GM12878 (cell line): Measurements from ENCODE around the gene INTU. TPM values are rescaled to one million over a fixed set of nuclear protein-coding genes. Genes with fewer than 3 reads are reported as not detected.

Source experiments
- ATAC-seq: fragments of 200-7000 bp; cut with Tn5 transposase; 3 replicates; pipeline ENCODE4 v1.9.1; 2020; ENCODE audit warnings: mild to moderate bottlenecking, moderate library complexity
- BruUV-seq: library from RNA; stranded (reverse); fragments of 400-500 nt; replicated peaks from 2 replicates; lab custom pipeline; 2021; lab: Mats Ljungman, UMichigan
- CTCF ChIA-PET: fragments of 300-600 bp; sonication (Branson Sonifier 250); formaldehyde crosslinking; extraction: SDS; loops from one replicate; lab custom pipeline; 2021; ENCODE audit warnings: inconsistent platforms; lab: Yijun Ruan, JAX
- POLR2A ChIA-PET: fragments of 350-600 bp; formaldehyde crosslinking; extraction: SDS; loops from one replicate; lab custom pipeline; 2021; ENCODE audit warnings: inconsistent platforms; lab: Charles Lee
- RAD21 ChIA-PET: fragments of 300-600 bp; sonication (Branson Sonifier 250); formaldehyde crosslinking; loops from one replicate; lab custom pipeline; 2023; ENCODE audit warnings: antibody characterized with exemption; ENCODE audit not compliant: unreplicated experiment; lab: Charles Lee
- SMC1A ChIA-PET: fragments of 300-600 bp; sonication (Branson Sonifier 250); formaldehyde crosslinking; loops from one replicate; lab custom pipeline; 2023; ENCODE audit not compliant: unreplicated experiment, uncharacterized antibody; lab: Charles Lee
- DNase-seq: peaks from one replicate; pipeline ENCODE4 v3.0.0-alpha.2; 2011; ENCODE audit warnings: low read depth, low spot score
- FAIRE-seq: peaks from 3 replicates; lab custom pipeline; 2011; peaks lifted over from hg19 to GRCh38; lab: Jason Lieb, UNC
- H2AFZ ChIP-seq: 2 replicates; pipeline ENCODE4 v1.6.0; 2011; ENCODE audit warnings: low read depth, low read length, control low read depth; ENCODE audit not compliant: control insufficient read depth
- H3K27ac ChIP-seq: 2 replicates; pipeline ENCODE4 v1.5.1; 2011; ENCODE audit warnings: control low read depth; ENCODE audit not compliant: control insufficient read depth, insufficient read depth
- H3K27me3 ChIP-seq, 2 experiments: replicated peaks in 1 of 2; 2 replicates each; pipeline versions ENCODE4 v1.6.0 to v1.6.1; 2011; ENCODE audit warnings: low read length in 1 of 2; ENCODE audit not compliant: control insufficient read depth in 2 of 2, insufficient read depth in 2 of 2
- H3K36me3 ChIP-seq, 2 experiments: 2 replicates each; pipeline ENCODE4 v1.5.1; 2011; ENCODE audit warnings: low read length in 1 of 2; ENCODE audit not compliant: control insufficient read depth in 2 of 2, insufficient read depth in 2 of 2
- H3K4me1 ChIP-seq: 2 replicates; pipeline ENCODE4 v1.6.1; 2011; ENCODE audit warnings: mild to moderate bottlenecking, low read length, moderate library complexity, mixed read lengths; ENCODE audit not compliant: control insufficient read depth, insufficient read depth
- H3K4me2 ChIP-seq: 2 replicates; pipeline ENCODE4 v1.6.0; 2011; ENCODE audit warnings: control low read depth; ENCODE audit not compliant: control insufficient read depth, insufficient read depth
- H3K4me3 ChIP-seq: fragments of 200-600 bp; sonication (generic); 2 replicates; pipeline ENCODE4 v1.5.1; 2016
- H3K79me2 ChIP-seq: 2 replicates; pipeline ENCODE4 v1.6.0; 2011; ENCODE audit warnings: low read length; ENCODE audit not compliant: control insufficient read depth, insufficient read depth
- H3K9ac ChIP-seq: 2 replicates; pipeline ENCODE4 v1.8.0; 2011; ENCODE audit warnings: low read length, control low read depth, mixed read lengths; ENCODE audit not compliant: control insufficient read depth, insufficient read depth
- H3K9me3 ChIP-seq: replicated peaks from 3 replicates; pipeline ENCODE4 v1.5.1; 2011; ENCODE audit warnings: mild to moderate bottlenecking, low read length; ENCODE audit not compliant: control insufficient read depth, insufficient read depth
- H4K20me1 ChIP-seq: 2 replicates; pipeline ENCODE4 v1.6.0; 2011; ENCODE audit not compliant: control insufficient read depth, insufficient read depth
- BHLHE40 ChIP-seq, 2 experiments: fragments of 450-650 bp in 1 of 2; IDR thresholded peaks; 2 replicates each; pipeline ENCODE4 v1.6.1; 2011 to 2017; ENCODE audit warnings: low read depth in 2 of 2, borderline replicate concordance in 1 of 2, improper control_type of control experiment in 1 of 2, low read length in 1 of 2, mild to moderate bottlenecking in 1 of 2
- BMI1 ChIP-seq: fragments of 450-650 bp; IDR thresholded peaks from 2 replicates; pipeline ENCODE4 v1.6.1; 2016; ENCODE audit warnings: mild to moderate bottlenecking, moderate library complexity, borderline replicate concordance
- CEBPZ ChIP-seq: fragments of 150-350 bp; IDR thresholded peaks from 2 replicates; pipeline ENCODE4 v1.6.1; 2016; ENCODE audit warnings: low read depth, low read length
- DPF2 ChIP-seq: fragments of 450-650 bp; IDR thresholded peaks from 2 replicates; pipeline ENCODE4 v1.6.1; 2017; ENCODE audit warnings: mild to moderate bottlenecking
- ETV6 ChIP-seq, 2 experiments: fragments of 450-650 bp in 1 of 2; IDR thresholded peaks in 1 of 2; conservative IDR thresholded peaks in 1 of 2; 2 replicates each; pipeline ENCODE4 v1.6.1; 2014; ENCODE audit warnings: antibody characterized with exemption in 1 of 2, borderline replicate concordance in 1 of 2, low read depth in 1 of 2, mild to moderate bottlenecking in 1 of 2, moderate library complexity in 1 of 2
- FOS ChIP-seq: IDR thresholded peaks from 3 replicates; pipeline ENCODE4 v1.6.1; 2011; ENCODE audit warnings: borderline replicate concordance; ENCODE audit not compliant: insufficient read length; ENCODE audit errors: extremely low read depth
- FOXM1 ChIP-seq: IDR thresholded peaks from 2 replicates; pipeline ENCODE4 v1.6.1; 2012; ENCODE audit warnings: low read depth, mild to moderate bottlenecking, inconsistent platforms, low read length, moderate library complexity
- IKZF1 ChIP-seq: fragments of 450-650 bp; conservative IDR thresholded peaks from 2 replicates; pipeline ENCODE4 v1.6.1; 2017; ENCODE audit warnings: antibody characterized with exemption, mild to moderate bottlenecking
- JUNB ChIP-seq: IDR thresholded peaks from 2 replicates; pipeline ENCODE4 v1.6.1; 2016; ENCODE audit warnings: antibody characterized with exemption, mild to moderate bottlenecking
- MTA2 ChIP-seq: fragments of 450-650 bp; IDR thresholded peaks from 2 replicates; pipeline ENCODE4 v1.6.1; 2016; ENCODE audit warnings: low read depth, mild to moderate bottlenecking, moderate library complexity
- NFYB ChIP-seq: IDR thresholded peaks from 2 replicates; pipeline ENCODE4 v1.6.1; 2011; ENCODE audit warnings: low read depth, mild to moderate bottlenecking, low read length, improper control_type of control experiment, moderate library complexity; ENCODE audit not compliant: insufficient read depth
- NR2C1 ChIP-seq: fragments of 450-650 bp; IDR thresholded peaks from 2 replicates; pipeline ENCODE4 v1.6.1; 2017; ENCODE audit warnings: antibody characterized with exemption, mild to moderate bottlenecking, moderate library complexity
- RB1 ChIP-seq: fragments of 450-650 bp; formaldehyde crosslinking; IDR thresholded peaks from 2 replicates; pipeline ENCODE4 v1.6.1; 2017; ENCODE audit warnings: mild to moderate bottlenecking, borderline replicate concordance
- RUNX3 ChIP-seq: IDR thresholded peaks from 2 replicates; pipeline ENCODE4 v1.6.1; 2012; ENCODE audit warnings: low read length, inconsistent platforms
- SUPT20H ChIP-seq: IDR thresholded peaks from 2 replicates; pipeline ENCODE4 v1.6.1; 2011; ENCODE audit warnings: low read depth, mild to moderate bottlenecking, low read length, moderate library complexity, borderline replicate concordance; ENCODE audit not compliant: control insufficient read depth
- USF1 ChIP-seq: IDR thresholded peaks from 2 replicates; pipeline ENCODE4 v1.6.1; 2011; ENCODE audit warnings: borderline replicate concordance, low read depth, mild to moderate bottlenecking, moderate library complexity, mixed read lengths, low read length; ENCODE audit not compliant: insufficient read depth; ENCODE audit errors: extremely low read length
- ZBTB33 ChIP-seq: fragments of 450-650 bp; IDR thresholded peaks from 2 replicates; pipeline ENCODE4 v1.6.1; 2017; ENCODE audit warnings: mild to moderate bottlenecking
- ZNF622 ChIP-seq: fragments of 450-650 bp; IDR thresholded peaks from 2 replicates; pipeline ENCODE4 v1.6.1; 2017; ENCODE audit warnings: mild to moderate bottlenecking, inconsistent platforms
- WGBS: methylation state at CpG from one replicate; pipeline ENCODE4 v1.1.6; 2016; ENCODE audit warnings: low lambda C conversion rate; ENCODE audit not compliant: insufficient replicate concordance, insufficient coverage; ENCODE audit errors: missing lambda C conversion rate; 5-methylcytosine and 5-hydroxymethylcytosine counted together
- in situ Hi-C: fragments of 300-500 bp; cut with MboI; formaldehyde crosslinking; loops from 9 replicates; pipeline ENCODE4 v1.14.3; 2018; ENCODE audit warnings: mixed read lengths
- intact Hi-C: fragments of 100-400 bp; cut with micrococcal nuclease; formaldehyde crosslinking; loops from one replicate; pipeline ENCODE4 v1.14.2; 2022; ENCODE audit not compliant: unreplicated experiment
- polyA plus RNA-seq, 11 experiments: library from polyadenylated mRNA; depleted of rRNA in 4 of 11; unstranded in 6 of 11; stranded (reverse) in 5 of 11; fragments of >200 nt; fragmentation: Nextera tagmentation in 4 of 11; fragmentation: Illumina TruSeq in 1 of 11; extraction: Ambion mirVana in 4 of 11; extraction: Trizol in 1 of 11; gene quantifications; 1 replicate in 1 of 11; 2 replicates in 10 of 11; pipeline versions ENCODE4 v1.2.1 to v1.2.3, GENCODE V29; 2011 to 2016; ENCODE audit warnings: inconsistent platforms in 2 of 11, missing spikeins in 2 of 11, low read depth in 1 of 11
- total RNA-seq, 4 experiments: library from RNA; depleted of rRNA in 3 of 4; stranded (reverse); fragments of >200 nt in 3 of 4; fragmentation: Illumina TruSeq in 1 of 4; extraction: Trizol in 1 of 4; gene quantifications; 2 replicates each; pipeline versions ENCODE4 v1.2.1 to v1.2.3, GENCODE V29; 2013 to 2021

Gene INTU
- total and polyA plus RNA-seq, 10 of the 15 experiments (the other 5 are each of a cell fraction or from before 2014, with no cell fraction given) = under 0.01 to 0.15 (median 0.01) TPM; not detected in 4

GRCh38 chr4:127775843-127776242 is 143.1 kb downstream of the INTU start:
- ChIA-PET RAD21 (interaction anchor here (0.7 kb wide), 1 partner anchor 52 kb away, joined by 3 read pairs; no protein-coding TSS in a partner anchor), POLR2A (interaction anchor here (0.7 to 1.4 kb wide), 4 partner anchors 27 to 190 kb away, joined by 3 to 5 read pairs (median 4); partner anchors contain the start of genes ABHD18, MFSD8 and PLK4), CTCF (interaction anchor here (0.6 to 3.6 kb wide), 7 partner anchors 10 to 142 kb away, joined by 3 to 14 read pairs (median 4); no protein-coding TSS in a partner anchor), SMC1A (interaction anchor here (1.0 to 2.2 kb wide), 4 partner anchors 11 to 33 kb away, joined by 3 to 11 read pairs (median 6); no protein-coding TSS in a partner anchor)
- no peak overlapping the region for H3K9ac ChIP-seq
- peak; percentile 51 for ATAC-seq
- no peak for DNase-seq
- no peaks in the 10 kb centered on the region for H3K27me3 ChIP-seq
- H3K4me3 ChIP-seq = no peak overlapping the region
- peaks cover 6% of the 10 kb centered on the region; the same call in 1 of the 2 replicates for H3K4me1 ChIP-seq
- intact Hi-C loops (no loop called here), in situ Hi-C loops (no loop called here)
- no peak for FAIRE-seq
- no peak overlapping the region for H3K4me2 ChIP-seq
- H3K27ac ChIP-seq = no peak overlapping the region
- no peaks in the 10 kb centered on the region for H3K9me3 ChIP-seq
- H4K20me1 ChIP-seq = no peaks in the 10 kb centered on the region
- WGBS = 75% methylated on average over 4 of the region's 4 CpGs
- no TSS peak for BruUV-seq
- no peaks in the 10 kb centered on the region for H3K79me2 ChIP-seq
- H3K36me3 ChIP-seq = no peaks in the 10 kb centered on the region
- H2AFZ ChIP-seq = no peak overlapping the region
- no peak for TF ChIP-seq FOXM1
- no peak for TF ChIP-seq ETV6 (conservative IDR thresholded peaks at IDR 0.05 in 1 of 2, IDR thresholded peaks at IDR 0.05 in 1 of 2; ENCODE audit: borderline replicate concordance in 1 of 2, low read depth in 1 of 2)
- no peak for TF ChIP-seq SUPT20H
- no peak for TF ChIP-seq BMI1
- TF ChIP-seq NR2C1 = no peak
- no peak for TF ChIP-seq CEBPZ
- no peak for TF ChIP-seq NFYB
- TF ChIP-seq DPF2 = 0 out of 2 replicates have a peak, but pooled peaks have one; percentile 22
- no peak for TF ChIP-seq JUNB
- TF ChIP-seq MTA2 = no peak
- no peak for TF ChIP-seq RB1
- no peak for TF ChIP-seq BHLHE40 (IDR thresholded peaks at IDR 0.05; ENCODE audit: borderline replicate concordance in 1 of 2, low read depth in 2 of 2, low read length in 1 of 2)
- TF ChIP-seq ZBTB33 = no peak
- peak; percentile 51; the same call in 1 of the 2 replicates for TF ChIP-seq IKZF1
- no peak for TF ChIP-seq FOS
- peak; percentile 47 for TF ChIP-seq RUNX3
- TF ChIP-seq ZNF622 = no peak
- TF ChIP-seq USF1 = no peak
